ENCODE results near the gene KLHL22. TPM values are rescaled to one million over a fixed set of nuclear protein-coding genes. Genes with fewer than 3 reads are reported as not detected.
A peak's percentile ranks its signal among the peaks of the same experiment; 100 is the strongest.

The KLHL22 gene
- total RNA-seq, 1 donor from 2014 or later, result 16.1 TPM

- H3K27ac ChIP-seq (replicated peaks), result peak overlapping the region; percentile 85
- no peak for TF ChIP-seq CTCF (IDR thresholded peaks at IDR 0.05; ENCODE audit: borderline replicate concordance)
- peaks cover 15% of the 10 kb centered on the region for H3K36me3 ChIP-seq
- peak overlapping the region; percentile 2 for H3K4me3 ChIP-seq
- intact Hi-C loops (cut with micrococcal nuclease), result no loop called here
- H3K4me1 ChIP-seq, result peaks cover 80% of the 10 kb centered on the region
- H3K9me3 ChIP-seq (replicated peaks), result no peaks in the 10 kb centered on the region
- no peaks in the 10 kb centered on the region for H3K27me3 ChIP-seq (ENCODE audit: low read depth)
- peak; percentile 46 for DNase-seq
Measured at GRCh38 chr22:20531404-20532201, 36.0 kb upstream of the KLHL22 start.

GRCh38 chr22:20531154-20531403 lies 35.5 kb upstream of the KLHL22 start:
- H3K9me3 ChIP-seq (replicated peaks), result no peaks in the 10 kb centered on the region
- peak overlapping the region; percentile 2 for H3K4me3 ChIP-seq
- H3K27me3 ChIP-seq (ENCODE audit: low read depth), result no peaks in the 10 kb centered on the region
- H3K36me3 ChIP-seq, result peaks cover 15% of the 10 kb centered on the region
- H3K4me1 ChIP-seq, result peaks cover 80% of the 10 kb centered on the region
- intact Hi-C loops (cut with micrococcal nuclease), result no loop called here
- TF ChIP-seq CTCF (IDR thresholded peaks at IDR 0.05; ENCODE audit: borderline replicate concordance), result no peak
- DNase-seq, result no peak
- H3K27ac ChIP-seq (replicated peaks), result peak overlapping the region; percentile 85

GRCh38 chr22:20530368-20531153 lies 35.0 kb upstream of the KLHL22 start:
- Histone ChIP-seq H3K4me3 (peak overlapping the region; percentile 2), H3K27ac (replicated peaks) (peak overlapping the region; percentile 85), H3K27me3 (ENCODE audit: low read depth) (no peaks in the 10 kb centered on the region), H3K9me3 (replicated peaks) (no peaks in the 10 kb centered on the region), H3K4me1 (peaks cover 81% of the 10 kb centered on the region), H3K36me3 (peaks cover 15% of the 10 kb centered on the region)
- no peak for TF ChIP-seq CTCF (IDR thresholded peaks at IDR 0.05; ENCODE audit: borderline replicate concordance)
- no peak for DNase-seq
- intact Hi-C loops (cut with micrococcal nuclease), result no loop called here

- peaks cover 15% of the 10 kb centered on the region for H3K36me3 ChIP-seq
- H3K9me3 ChIP-seq (replicated peaks), result no peaks in the 10 kb centered on the region
- peaks cover 78% of the 10 kb centered on the region for H3K4me1 ChIP-seq
- no peak overlapping the region for H3K27ac ChIP-seq (replicated peaks)
- intact Hi-C loops (cut with micrococcal nuclease), result no loop called here
- no peak for TF ChIP-seq CTCF (IDR thresholded peaks at IDR 0.05; ENCODE audit: borderline replicate concordance)
- H3K4me3 ChIP-seq, result no peak overlapping the region
- DNase-seq, result no peak
- no peaks in the 10 kb centered on the region for H3K27me3 ChIP-seq (ENCODE audit: low read depth)
Measured at GRCh38 chr22:20528405-20528978, 32.9 kb upstream of the KLHL22 start.

GRCh38 chr22:20526628-20527355 lies 31.2 kb upstream of the KLHL22 start:
- H3K27ac ChIP-seq (replicated peaks), result peak overlapping the region; percentile 28
- H3K27me3 ChIP-seq (ENCODE audit: low read depth), result no peaks in the 10 kb centered on the region
- no peak for TF ChIP-seq CTCF (IDR thresholded peaks at IDR 0.05; ENCODE audit: borderline replicate concordance)
- no peaks in the 10 kb centered on the region for H3K9me3 ChIP-seq (replicated peaks)
- intact Hi-C loops (cut with micrococcal nuclease), result no loop called here
- peaks cover 78% of the 10 kb centered on the region for H3K4me1 ChIP-seq
- no peak overlapping the region for H3K4me3 ChIP-seq
- peaks cover 15% of the 10 kb centered on the region for H3K36me3 ChIP-seq
- no peak for DNase-seq

Data from left ventricle myocardium inferior (tissue), 1 donor.